Chondrocyte (in vitro differentiated cells): Measurements from ENCODE around the gene FIBCD1. TPM values are rescaled to one million over a fixed set of nuclear protein-coding genes. Genes with fewer than 3 reads are reported as not detected.
"Not testable (repeated sequence)": the region's sequence is repeated elsewhere in the genome, so short reads cannot be mapped to it uniquely, and the experiment has no call there.

Experiments used
- DNase-seq: peaks from one replicate; pipeline ENCODE4 v3.0.0; 2021; ENCODE audit warnings: mixed read lengths, low spot score
- H3K27ac Mint-ChIP-seq: one replicate; pipeline ENCODE4 v1.8.0; 2021; ENCODE audit warnings: mild to moderate bottlenecking, moderate library complexity, mixed read lengths; ENCODE audit not compliant: unreplicated experiment
- H3K27me3 Mint-ChIP-seq: 2 replicates; pipeline ENCODE4 v1.8.0; 2021; ENCODE audit warnings: low read depth, mixed read lengths
- H3K36me3 Mint-ChIP-seq: 2 replicates; pipeline ENCODE4 v1.8.0; 2021; ENCODE audit warnings: low read depth, mixed read lengths
- H3K4me1 Mint-ChIP-seq: 2 replicates; pipeline ENCODE4 v1.8.0; 2021; ENCODE audit warnings: low read depth, mild to moderate bottlenecking, mixed read lengths
- H3K4me3 Mint-ChIP-seq: one replicate; pipeline ENCODE4 v1.8.0; 2021; ENCODE audit warnings: mild to moderate bottlenecking, moderate library complexity, mixed read lengths; ENCODE audit not compliant: unreplicated experiment
- H3K9me3 Mint-ChIP-seq: 2 replicates; pipeline ENCODE4 v1.8.0; 2021; ENCODE audit warnings: low read depth, mixed read lengths
- total RNA-seq: library from RNA; stranded (reverse); gene quantifications from 3 replicates; pipeline ENCODE4 v1.2.1, GENCODE V29; 2021
- TF ChIP-seq, protein P1 (sequence below): fragments of 200-600 bp; sonication (generic); IDR thresholded peaks from 2 replicates; pipeline ENCODE4 v1.5.0; 2021; ENCODE audit warnings: antibody characterized with exemption, mild to moderate bottlenecking, moderate library complexity

The FIBCD1 gene
- total RNA-seq, 1 donor from 2014 or later = 8.3 TPM

DNA sequence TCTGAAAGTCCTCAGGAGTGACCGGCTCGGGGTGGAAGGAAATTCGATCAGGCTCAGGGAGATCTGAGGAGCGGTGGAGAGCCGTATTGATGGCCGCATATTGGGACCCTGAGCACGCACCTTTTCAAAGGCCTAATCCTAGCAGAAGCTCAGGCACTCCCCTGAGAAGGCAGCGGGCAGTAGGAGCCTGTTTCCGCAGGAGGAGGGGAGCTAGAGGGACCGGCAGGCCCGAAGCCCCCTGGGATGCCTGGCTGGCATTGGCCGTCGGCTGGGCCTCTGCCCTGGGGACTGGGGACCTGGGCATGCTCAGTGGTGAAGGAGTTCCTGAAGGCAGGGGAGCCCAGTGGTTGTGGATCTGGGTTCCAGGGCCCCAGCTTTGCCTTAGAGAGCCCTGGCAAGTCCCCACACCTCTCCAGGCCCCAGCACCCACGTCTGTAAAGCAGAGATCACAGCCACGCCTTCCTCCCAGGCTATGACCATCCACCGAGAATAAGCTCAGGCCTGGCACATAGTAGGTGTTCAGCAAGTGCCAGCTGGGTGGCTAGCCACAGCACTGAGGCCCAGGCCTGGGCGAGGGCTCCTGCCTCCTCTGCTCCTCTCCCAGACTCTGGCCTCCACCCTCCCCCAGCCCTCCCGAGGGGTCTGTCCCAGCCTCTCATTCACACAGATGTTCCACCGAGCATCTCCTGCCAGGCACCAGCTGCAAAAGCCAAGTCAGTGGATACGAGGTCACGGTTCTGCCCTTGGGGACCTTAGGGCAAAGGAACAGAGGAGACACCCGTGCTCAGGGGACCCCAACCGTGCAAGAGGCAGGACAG lies 25.2 kb downstream of the FIBCD1 start:
- H3K27me3 Mint-ChIP-seq = no peaks in the 10 kb centered on the region
- H3K4me3 Mint-ChIP-seq = no peak overlapping the region
- no peak for DNase-seq
- no peaks in the 10 kb centered on the region for H3K36me3 Mint-ChIP-seq
- no peaks in the 10 kb centered on the region for H3K9me3 Mint-ChIP-seq
- TF ChIP-seq, protein P1, sequence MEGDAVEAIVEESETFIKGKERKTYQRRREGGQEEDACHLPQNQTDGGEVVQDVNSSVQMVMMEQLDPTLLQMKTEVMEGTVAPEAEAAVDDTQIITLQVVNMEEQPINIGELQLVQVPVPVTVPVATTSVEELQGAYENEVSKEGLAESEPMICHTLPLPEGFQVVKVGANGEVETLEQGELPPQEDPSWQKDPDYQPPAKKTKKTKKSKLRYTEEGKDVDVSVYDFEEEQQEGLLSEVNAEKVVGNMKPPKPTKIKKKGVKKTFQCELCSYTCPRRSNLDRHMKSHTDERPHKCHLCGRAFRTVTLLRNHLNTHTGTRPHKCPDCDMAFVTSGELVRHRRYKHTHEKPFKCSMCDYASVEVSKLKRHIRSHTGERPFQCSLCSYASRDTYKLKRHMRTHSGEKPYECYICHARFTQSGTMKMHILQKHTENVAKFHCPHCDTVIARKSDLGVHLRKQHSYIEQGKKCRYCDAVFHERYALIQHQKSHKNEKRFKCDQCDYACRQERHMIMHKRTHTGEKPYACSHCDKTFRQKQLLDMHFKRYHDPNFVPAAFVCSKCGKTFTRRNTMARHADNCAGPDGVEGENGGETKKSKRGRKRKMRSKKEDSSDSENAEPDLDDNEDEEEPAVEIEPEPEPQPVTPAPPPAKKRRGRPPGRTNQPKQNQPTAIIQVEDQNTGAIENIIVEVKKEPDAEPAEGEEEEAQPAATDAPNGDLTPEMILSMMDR = no peak
- peaks cover 4% of the 10 kb centered on the region for H3K4me1 Mint-ChIP-seq
- H3K27ac Mint-ChIP-seq = peak overlapping the region; percentile 27

DNA sequence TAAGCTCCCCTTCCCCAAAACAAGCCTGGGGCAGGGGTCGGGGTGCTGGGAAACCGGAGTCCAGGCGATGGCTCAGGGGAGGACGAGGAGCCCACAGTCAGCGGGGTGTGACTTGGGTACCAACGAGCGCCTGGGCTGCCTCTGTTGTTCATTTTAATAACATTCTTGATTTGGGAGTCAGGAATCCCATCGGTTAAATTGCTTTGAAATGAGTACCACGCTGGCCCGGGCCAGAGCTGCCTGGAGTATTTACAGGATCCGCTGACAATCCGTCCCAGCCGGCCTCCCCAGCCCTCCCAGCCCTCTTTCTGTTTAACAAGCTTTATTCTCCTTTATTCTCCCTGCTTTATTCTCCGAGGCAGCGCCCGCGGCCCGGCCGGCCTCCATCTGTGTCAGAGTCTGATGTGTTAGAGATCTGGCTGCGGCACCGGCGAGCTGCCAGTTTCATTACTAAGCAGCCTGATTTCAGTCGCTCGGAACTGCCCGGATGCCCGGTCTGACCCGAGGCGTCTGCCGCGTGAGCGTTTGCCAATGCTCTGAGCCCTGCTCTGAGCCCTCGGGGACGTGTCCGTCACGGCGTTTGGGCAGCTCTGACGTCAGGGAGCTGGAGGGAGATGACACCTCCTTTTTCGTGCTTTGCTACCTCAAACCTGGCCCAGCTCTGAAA lies 26.0 kb downstream of the FIBCD1 start:
- H3K4me3 Mint-ChIP-seq = no peak overlapping the region
- H3K9me3 Mint-ChIP-seq = no peaks in the 10 kb centered on the region
- H3K27me3 Mint-ChIP-seq = no peaks in the 10 kb centered on the region
- H3K4me1 Mint-ChIP-seq = peaks cover 4% of the 10 kb centered on the region
- no peak for DNase-seq
- TF ChIP-seq, protein P1 = no peak
- H3K27ac Mint-ChIP-seq = peak overlapping the region; percentile 27
- H3K36me3 Mint-ChIP-seq = no peaks in the 10 kb centered on the region

DNA sequence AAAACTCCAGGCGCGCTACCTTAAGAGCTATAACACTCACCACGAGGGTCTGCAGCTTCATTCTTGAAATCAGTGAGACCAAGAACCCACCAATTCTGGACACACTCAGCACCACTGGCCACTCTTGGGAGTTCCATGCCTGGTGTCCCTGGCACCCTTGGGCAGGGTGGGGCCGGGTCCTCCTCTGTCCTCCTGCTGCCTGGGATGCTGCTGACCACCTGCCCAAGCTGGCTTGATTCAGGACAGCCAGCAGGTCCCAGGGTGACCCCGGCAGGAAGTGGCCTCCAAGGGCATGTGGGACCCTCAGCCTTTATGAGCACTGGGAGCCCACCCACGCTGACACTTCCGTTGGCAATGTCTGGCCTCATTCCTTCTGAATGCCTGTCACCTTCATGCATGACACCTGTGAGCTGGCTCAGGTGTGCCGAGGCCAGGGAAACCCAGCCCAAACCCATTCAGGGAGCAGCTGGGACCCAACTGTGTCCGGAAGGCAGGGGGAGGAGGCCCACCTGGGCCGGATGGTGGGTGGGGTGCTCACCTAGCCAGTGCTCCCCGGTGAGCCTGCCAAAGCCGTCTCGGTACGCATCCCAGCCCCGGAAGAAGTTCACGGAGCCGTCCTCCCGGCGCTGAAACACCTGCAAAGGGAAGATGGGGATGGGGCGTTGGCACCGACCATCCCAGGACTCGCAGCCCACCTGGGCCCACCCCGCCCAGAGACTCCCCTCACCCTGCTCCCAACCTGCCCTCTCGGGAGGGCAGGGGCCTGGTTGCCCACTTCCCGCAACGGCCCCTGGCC lies 27.6 kb downstream of the FIBCD1 start:
- TF ChIP-seq, protein P1 = no peak
- H3K36me3 Mint-ChIP-seq = no peaks in the 10 kb centered on the region
- H3K4me1 Mint-ChIP-seq = peaks cover 4% of the 10 kb centered on the region
- no peaks in the 10 kb centered on the region for H3K9me3 Mint-ChIP-seq
- no peak for DNase-seq
- H3K27ac Mint-ChIP-seq = no peak overlapping the region
- H3K4me3 Mint-ChIP-seq = no peak overlapping the region
- H3K27me3 Mint-ChIP-seq = no peaks in the 10 kb centered on the region

DNA sequence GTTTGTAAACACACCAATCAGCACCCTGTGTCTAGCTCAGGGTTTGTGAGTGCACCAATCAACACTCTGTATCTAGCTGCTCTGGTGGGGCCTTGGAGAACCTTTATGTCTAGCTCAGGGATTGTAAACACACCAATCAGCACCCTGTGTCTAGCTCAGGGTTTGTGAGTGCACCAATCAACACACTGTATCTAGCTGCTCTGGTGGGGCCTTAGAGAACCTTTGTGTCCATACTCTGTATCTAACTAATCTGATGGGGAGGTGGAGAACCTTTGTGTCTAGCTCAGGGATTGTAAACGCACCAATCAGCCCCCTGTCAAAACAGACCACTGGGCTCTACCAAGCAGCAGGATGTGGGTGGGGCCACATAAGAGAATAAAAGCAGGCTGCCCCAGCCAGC lies 28.4 kb downstream of the FIBCD1 start:
- not testable (repeated sequence) for H3K9me3 Mint-ChIP-seq, H3K36me3 Mint-ChIP-seq, H3K4me3 Mint-ChIP-seq, H3K27me3 Mint-ChIP-seq, H3K27ac Mint-ChIP-seq, DNase-seq, H3K4me1 Mint-ChIP-seq

DNA sequence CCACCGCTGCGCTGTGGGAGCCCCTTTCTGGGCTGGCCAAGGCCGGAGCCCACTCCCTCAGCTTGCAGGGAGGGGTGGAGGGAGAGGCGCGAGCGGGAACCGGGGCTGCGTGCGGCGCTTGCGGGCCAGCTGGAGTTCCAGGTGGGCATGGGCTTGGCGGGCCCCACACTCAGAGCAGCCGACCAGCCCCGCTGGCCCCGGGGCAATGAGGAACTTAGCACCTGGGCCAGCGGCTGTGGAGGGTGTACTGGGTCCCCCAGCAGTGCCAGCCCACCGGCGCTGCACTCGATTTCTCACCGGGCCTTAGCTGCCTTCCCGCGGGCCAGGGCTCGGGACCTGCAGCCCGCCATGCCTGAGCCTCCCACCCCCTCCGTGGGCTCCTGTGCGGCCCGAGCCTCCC lies 29.0 kb downstream of the FIBCD1 start:
- not testable (repeated sequence) for H3K36me3 Mint-ChIP-seq, H3K4me3 Mint-ChIP-seq, H3K9me3 Mint-ChIP-seq, H3K27me3 Mint-ChIP-seq, H3K4me1 Mint-ChIP-seq, DNase-seq, H3K27ac Mint-ChIP-seq

DNA sequence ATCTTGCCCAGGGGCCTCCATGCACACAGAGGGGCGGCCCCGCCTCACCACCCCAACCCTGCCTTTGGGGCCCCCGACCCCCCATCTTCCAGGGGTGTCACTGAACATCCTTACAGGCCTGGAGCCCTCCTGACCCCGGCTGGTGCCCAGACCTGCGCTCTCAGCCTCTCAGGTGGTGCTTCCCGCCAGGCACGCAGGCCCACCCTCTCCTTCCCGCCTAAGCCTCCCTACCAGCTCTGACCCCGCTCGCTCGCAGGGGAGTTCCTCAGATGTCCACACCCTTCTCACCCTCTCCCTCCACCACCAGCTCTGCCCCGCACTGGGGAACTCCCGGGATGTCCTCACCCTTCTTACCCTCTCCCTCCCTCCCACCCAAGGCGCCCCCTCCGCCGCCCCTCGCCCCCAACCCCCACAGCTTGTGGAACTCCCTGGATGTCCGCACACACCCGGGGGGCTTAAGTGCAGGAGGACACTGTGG lies 30.1 kb downstream of the FIBCD1 start:
- H3K4me3 Mint-ChIP-seq = no peak overlapping the region
- DNase-seq = no peak
- H3K4me1 Mint-ChIP-seq = peaks cover 4% of the 10 kb centered on the region
- no peak overlapping the region for H3K27ac Mint-ChIP-seq
- no peaks in the 10 kb centered on the region for H3K27me3 Mint-ChIP-seq
- H3K9me3 Mint-ChIP-seq = no peaks in the 10 kb centered on the region
- TF ChIP-seq, protein P1 = no peak
- no peaks in the 10 kb centered on the region for H3K36me3 Mint-ChIP-seq
